NCI-H1436 (cell line): ENCODE results near the gene STK4.

Experiments
- DNase-seq: peaks from one replicate; lab custom pipeline; 2025; lab: John Stamatoyannopoulos, UW

Gene STK4

DNA sequence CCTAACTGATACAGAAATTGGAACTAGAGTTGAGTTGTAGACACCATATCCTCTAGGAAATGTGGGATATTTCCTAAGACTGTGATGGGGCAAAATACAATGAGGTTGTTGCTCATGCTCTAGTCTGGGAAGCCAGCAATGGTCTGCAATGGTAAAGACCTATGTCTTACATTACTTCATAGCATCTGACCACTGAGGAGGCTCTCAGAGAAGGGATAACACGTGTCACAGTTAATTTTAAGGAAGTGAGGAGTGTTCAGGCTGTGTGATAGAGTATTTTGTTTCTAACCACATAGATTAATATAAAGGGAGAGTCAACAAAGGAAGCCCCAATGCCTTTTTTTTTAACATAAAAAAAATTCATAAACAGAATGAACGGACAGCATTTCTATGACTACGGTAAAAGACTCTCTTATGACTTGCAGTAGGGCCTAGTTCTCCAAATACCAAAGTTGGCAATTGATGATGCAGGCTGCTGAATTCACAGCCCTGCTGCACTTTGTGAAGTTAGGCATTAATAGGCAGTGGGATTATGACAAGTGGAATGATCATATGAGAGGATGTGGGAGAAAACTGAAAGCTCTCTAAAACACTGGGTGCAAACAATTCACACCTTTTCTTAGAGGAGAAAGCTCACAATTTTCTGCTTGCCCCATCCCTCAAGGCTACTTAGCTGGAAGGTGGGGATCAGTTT, 120.9 kb downstream of the STK4 start:
- no peak for DNase-seq

DNA sequence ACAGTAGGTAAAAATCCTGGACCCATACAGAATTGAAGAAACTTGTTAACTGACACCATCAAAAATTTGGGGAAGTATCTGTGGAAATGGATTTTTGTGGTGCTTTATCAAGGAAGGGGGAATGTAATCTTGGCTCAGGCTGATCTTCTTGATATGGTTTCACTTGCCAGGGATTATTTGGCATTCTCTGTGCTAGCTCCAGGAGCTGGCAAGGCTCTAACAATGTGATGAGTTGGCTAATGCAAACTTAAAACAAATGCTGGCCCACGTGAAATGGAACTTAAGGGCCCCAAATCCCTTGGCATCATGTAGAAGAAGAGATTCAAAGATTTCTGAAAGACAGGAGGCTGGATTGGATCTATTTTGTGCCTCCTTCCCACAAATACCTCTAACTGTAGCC, 121.5 kb downstream of the STK4 start:
- DNase-seq: no peak

DNA sequence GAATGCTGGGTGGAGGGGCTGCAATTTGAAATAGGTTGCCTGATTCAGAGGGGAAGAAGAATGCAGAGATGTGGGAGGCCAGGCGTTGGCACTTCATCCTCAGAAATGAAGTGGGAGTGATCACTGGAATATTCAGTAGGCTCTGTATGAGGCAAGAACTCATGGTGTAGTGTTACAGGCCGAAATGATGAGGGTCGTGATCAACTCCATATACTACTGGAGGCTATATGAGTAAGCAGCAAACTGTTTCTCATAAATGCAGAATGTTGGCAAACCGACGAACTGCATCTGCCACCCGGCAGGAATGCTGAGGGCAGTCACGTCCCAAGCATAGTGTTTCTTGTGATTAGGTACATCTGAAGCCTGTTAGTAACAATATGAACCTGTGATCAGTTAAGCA, 121.9 kb downstream of the STK4 start:
- DNase-seq: no peak

DNA sequence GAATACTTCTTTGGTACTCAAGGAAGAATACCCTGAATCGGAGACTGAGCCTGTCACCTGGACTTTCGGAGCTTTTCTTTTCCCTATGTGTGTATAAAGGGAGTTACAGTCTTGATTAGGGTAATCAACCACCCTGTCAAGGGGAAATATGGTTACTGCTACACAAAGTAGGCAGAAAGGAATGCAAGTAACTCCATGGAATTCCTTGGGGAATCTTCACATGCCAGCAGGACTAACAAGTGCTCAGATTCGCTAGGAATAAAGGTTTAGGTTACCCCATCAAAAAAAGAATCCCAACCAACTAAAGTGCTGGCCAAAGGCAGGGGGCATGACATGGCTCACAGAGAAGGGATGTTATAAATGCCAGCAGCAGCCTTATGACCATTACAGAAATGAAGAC, 124.2 kb downstream of the STK4 start:
- no peak for DNase-seq

DNA sequence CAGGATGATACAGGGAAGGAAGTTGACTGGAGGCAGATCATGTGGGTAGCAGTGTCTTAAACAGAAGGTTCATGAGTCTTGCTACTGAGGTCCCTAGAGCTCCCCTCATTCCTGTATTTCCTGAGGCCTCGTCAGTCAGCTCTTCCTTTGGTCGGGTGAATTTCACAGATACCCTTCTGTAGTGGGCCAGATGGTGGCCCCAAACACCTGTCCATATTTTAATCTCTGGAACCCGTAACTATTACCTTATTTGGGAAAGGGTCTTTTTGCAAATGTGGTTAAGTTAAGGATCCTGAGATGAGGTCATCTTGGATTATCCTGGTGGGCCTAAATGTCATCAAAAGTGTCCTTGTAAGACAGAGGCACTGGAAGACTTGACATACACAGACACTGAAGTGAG, 125.1 kb downstream of the STK4 start:
- DNase-seq: no peak

DNA sequence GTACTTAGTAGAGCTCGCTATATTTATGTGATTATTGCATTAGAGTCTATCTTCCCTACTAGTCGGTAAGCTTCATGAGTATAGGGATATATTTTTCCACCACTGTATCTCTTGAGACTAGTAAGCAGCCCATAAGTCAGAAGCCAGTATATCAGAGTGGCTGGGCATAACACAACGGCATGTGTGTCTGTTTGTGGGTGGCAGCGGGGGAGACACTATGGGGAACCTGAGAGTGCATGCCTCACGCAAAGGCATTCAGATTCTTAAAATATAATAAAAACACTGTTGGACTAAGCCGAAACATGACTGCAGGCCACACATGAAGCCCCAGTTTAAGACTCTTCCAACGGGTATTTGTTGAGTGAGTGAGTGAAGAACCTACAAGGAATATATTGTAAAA, 126.6 kb downstream of the STK4 start:
- no peak for DNase-seq

DNA sequence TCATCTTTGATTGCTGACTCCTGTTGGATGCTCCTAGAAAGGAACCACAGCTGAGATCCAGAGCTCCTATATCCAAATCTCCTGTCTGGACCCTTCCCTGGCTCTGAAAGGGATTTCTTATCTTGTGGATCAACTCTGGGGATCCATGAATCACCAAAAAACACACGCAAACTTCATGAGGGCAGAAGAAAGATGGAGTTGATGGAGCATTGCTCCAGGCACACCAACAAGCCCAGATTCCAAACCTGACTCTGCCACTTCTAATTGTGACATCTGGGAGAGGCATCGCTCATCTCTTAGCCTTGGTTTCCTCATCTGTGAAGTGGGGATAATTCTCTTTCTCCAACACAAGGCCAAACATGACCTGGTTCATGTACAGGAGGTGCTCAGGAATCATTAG, 127.9 kb downstream of the STK4 start:
- DNase-seq: no peak

DNA sequence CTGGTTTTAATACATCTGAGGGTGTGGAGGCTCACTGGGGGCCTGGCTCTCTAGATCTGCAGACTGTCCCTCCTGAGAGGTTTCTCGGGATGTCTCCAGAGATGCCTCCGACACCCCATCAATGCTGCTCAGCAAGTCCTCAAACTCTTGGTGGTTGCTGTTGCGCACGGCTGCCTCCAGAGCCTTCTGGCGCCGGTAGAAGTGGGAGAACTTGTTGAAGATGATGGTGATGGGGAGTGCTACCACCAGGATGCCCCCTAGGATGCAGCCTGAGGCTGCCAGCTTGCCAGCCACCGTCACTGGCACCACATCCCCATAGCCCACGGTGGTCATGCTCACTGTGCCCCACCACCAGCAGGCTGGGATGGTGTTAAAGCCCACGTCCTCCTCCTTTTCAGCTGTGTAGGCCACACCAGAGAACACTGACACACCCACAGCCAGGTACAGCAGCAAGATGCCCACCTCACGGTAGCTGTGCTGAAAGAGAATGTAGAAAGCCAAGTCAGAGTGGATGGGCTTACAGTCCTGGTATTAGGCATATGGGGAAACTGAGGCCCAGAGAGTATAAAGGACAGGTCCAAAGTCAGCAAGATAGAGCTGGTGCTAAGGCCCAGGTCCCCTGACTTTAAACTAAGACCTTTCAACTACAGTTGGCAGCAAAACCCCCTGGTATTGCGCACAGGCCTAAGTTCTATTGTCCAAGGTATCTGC, 128.7 kb downstream of the STK4 start:
- DNase-seq: no peak

DNA sequence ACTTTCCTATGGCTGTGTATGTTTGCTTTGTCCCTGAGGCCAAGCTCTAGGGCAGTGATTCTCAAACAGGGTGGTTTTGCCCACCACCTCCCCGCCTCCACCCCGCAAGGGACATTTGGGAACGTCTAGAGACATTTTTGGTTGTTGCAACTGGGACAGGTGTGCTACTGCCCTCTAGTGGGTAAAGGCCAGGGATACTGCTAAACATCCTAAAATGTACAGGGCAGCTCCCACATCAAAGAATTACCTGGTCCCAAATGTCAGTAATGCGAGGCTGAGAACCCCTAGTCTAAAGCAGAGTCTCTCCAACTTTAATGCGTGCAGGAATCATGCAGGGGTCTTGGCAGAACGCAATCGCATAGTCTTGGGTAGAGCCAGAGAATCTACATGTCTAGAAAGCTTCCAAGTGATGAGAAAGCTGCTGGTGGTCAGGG, 129.5 kb downstream of the STK4 start:
- DNase-seq: peak; percentile 42

DNA sequence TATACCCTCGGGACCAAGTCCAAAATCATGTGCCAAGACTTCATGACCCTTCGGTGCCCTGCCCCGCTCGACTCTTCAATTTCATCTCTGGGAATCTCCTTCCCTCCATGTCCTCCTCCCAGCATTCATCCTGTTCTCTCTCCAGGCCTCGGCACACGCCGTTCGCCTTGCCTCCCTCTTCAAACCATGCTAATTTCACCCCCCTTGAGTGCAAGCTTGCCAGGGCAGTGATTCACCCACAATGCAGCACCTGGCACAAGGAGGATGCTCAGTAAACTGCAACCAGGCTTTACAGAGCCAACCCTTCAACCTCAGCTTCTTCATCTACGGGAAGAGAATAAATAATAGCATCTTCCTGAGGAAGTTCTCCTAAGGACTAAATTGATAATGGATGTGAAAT, 130.5 kb downstream of the STK4 start:
- DNase-seq: no peak

DNA sequence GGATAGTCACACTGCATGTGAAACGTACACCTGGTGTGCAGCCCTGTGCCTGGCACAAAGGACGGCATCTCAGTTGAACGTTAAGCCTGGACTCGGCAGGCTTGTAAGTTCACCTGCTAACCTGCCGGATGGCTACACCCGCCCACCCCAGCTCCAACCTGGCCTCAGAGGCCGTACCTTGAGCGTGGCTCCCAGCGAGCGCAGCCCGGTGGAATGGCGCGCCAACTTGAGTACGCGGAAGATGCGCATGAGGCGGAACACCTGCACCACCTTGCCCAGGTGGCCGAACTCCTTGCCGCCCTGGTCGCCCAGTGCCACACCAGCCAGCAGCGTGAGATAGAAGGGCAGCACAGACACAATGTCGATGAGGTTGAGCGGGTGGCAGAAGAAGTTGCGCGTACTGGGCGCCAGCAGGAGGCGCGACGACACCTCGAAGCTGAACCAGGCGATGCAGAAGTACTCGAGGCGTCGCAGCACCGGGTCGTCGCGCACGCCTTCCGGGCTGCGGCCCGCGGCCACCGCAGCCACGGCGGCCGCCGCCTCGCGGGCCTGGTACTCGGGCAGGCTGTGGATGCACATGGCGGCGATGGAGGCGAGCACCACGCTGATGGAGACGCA, 131.3 kb downstream of the STK4 start:
- no peak for DNase-seq

DNA sequence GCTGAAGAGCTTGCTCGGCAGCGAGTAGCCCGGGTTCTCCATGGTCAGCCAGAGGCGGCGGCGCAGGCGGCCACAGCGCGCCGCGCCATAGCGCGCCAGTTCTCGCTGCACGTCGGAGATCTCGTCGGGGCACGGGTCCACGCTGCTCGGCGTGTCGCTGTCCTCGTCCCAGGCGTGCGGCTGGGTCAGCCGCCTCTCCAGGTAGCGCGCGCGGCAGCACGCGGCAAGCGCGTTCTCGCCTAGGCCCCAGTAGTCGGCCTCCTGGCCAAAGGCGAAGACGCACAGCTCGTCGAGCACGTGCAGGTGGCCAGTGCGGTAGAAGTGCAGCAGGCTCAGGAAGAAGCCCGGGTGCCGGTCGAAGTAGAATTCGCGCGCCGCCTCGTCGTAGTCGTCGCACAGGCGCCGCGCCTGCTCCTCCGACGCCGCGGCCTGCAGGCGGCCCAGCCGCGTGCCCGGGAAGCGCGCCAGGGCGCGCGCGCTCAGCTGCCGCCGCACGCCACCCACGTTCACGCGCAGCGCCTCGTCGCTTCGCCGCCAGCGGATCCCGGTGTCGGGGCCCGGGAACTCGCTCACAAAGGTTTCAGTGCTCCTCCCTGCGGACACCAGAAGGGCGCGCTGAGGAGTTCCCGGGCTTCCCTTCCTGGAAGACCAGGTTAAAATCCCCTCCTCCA, 131.9 kb downstream of the STK4 start:
- DNase-seq: no peak

DNA sequence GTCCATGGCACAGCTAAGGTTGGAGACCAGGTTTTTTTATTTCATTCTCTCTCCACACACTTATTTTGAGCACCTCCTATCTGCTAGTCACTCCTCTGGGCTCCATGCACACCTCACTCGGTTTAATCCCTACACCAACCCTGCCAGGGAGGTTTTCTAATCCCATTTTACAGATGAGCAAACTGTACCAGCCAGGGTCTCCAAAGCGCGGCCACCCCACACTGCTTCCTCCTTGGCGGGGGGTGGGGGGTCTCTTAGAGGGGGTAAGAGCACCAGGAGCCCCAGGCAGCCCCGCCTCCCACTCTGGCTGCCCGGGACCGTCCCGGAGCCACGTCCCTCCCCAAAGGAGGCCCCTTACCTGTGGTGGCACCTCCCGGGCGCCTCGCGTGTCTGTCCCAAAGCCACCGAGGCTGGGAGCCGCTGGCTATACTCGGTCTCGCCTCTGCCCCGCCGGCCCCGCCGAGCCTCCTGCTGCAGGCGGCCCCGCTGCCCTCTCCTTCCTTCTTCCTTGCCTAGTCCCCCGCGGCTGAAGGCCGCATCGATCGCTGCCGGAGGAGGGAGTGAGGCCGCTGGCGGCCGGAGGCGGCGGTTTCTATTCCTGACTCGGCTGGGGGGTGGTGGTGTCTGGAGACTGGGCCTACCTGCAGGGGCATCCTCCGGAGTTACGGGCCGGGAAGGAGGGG, 134.4 kb downstream of the STK4 start, which contains the start of gene KCNS1:
TSS of gene KCNS1 (minus strand) at position 565 of the 683 bp plus-strand sequence. CDS start 1,891 bp downstream, outside the sequence.
- DNase-seq: no peak

DNA sequence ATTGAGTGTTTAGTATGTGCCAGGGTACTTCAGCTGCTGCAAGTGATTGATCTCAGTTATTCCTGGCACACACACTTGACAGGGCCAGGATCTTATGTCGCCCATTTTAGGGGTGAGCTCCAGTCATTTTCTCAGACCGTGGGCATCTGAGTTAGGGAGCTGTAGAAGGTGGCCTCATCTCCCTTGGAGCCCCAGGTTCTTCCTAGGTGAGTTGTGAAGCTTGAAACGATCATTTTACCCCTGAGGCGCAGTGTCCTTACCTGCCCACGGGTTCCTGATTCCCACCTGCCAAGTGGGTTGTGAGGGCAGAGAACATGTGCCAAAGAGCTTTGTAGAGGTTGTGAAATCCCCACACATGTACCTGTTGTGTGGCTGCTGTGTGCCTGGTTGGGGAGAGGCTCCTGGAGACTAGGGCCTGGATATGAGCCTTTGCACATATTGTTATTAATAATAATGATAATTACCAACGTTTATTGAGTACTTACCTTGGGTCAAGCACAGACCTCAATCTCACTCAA, 135.1 kb downstream of the STK4 start:
- no peak for DNase-seq

DNA sequence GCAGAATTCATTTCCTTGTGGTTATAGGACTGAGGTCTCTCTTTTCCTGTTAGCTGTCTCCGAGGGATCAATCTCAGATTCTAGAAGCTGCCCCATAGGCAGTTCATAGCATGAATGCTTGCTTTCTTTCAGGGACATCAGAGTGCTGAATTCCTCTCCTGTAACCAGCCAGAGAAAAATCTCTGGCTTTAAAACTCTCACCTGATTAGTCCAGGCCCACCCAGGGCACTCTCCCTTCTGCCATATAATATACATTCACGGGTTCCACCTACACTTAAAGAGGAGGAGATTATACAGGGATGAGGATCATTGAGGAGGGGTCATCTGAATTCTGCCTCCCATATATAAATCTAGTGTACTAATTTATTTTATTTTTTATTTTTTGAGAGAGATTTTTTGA, 136.8 kb downstream of the STK4 start:
- DNase-seq: no peak

DNA sequence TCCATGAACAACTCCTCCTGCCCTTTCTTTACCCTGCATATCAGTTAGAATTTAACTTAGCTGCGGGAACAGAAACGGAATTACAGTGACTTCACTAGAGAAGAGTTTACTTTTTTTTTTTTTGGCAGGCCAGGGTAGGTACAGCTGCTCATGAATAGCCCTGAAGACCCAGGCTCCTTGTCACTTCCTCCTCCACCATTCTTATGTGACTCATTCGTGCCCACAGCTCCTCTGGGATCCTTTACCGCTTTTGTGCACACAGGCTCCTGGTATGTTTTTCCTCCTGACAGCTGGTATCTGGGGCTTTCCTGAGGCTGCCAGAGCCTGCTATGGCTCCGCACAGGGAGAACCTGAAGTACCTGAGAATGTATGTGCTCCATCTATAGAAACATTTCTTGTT, 138.5 kb downstream of the STK4 start:
- DNase-seq: no peak

DNA sequence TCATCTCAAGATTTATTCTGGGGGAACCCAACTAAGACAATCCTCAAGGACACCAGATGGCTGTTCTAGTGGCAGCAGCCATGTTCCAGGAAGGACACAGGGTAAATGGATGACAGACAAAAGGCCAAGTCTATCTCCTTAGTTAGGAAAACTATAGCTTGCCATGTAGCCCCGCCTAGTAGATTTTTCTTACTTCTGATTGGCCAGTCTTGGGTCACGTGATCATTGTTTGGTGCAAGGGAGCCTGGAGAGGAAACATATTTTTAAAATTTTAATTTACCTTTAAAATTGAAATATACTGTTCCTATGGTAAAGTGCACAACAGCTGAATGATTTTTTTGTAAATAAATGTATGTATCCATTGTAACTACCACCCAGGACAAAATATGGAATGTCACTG, 139.0 kb downstream of the STK4 start:
- no peak for DNase-seq

DNA sequence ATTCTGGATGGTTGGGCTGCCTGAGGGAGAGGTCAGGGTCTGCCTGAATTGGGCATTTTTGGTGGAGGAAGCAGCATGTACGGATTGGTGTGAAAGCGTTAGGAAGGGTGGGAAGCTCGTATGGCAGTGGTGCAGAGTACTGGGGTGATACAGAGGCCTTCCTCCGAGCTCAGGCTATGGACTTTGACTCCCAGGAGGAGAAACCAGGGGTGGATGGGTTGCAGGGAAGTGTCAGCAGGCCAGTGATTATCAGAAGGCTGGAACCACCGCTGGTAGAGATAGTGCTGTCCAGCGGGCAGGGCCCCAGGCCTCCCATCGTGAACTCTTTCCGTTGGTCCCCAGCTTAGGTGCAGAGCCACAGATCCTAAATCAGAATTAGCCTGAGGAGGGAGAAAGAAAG, 143.3 kb downstream of the STK4 start:
- DNase-seq: no peak

DNA sequence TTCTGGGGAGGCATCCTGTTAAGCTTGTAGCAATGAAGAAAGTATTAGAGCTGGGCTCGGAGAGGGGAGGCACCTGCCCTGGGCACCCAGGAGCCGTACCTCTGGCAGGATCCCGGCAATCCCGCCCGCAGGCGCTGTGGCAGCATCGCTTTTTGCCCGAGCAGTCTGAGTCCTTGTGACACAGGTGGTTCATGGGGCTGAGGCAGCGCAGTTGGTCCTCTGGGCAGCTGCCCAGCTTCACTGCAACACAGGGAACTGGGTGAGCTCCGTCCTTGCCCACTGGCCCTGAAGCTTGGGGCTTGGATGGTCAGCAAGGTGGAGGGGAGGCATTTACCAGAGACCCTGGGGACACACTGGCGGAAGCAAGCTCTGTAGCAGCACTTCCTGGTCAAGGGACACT, 144.0 kb downstream of the STK4 start:
- DNase-seq: no peak

DNA sequence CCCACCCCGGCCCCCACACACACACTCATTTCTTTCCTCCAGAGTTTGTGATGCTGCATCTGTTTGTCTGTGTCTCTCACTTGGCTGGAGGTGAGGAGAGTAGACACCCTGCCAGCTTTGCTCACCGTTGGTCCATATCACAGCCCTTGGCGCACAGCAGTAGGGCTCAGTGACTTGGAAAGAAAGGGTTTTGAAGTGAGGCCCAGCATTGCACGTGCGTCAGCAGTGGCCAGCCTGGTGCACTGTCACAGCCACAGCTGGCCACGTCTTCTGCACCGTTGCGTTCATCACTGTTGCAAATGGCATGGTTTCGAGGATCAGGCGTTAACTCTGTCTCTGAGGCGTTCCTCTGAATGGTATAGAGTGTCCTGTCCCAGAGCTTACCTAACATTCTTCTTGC, 145.0 kb downstream of the STK4 start:
- no peak for DNase-seq

DNA sequence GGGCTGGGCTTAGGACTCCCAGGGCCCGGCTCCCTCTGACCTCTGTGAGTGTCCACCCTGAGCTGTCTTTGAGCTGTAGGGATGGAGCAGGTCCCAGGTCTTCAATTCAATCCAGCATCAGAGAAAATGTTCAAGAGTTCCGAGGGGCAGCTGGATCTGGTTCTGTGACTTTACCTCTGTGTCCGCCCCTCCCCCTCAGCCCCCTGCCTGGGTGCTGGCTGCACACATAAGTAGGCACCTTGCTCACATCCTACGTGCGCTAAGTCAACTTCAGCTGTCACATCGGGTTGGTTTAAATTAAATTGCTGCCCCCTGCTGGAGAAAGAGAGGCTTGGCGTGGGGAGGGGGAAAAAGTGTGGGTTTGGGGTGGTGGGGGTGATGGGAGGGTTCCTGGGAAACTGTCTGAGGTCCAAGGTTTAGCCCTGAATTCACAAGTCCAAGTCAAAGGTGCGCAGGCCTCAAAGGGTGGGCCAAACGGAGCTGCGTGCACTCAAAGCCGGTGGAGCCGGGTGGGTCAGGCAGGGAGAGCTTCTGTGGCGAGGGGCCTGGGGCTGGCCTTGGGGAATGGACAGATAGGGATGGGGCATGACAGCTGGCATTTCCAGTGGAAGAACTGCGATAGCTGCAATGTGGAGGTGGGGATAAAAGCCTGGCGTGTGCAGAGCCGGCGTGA, 145.6 kb downstream of the STK4 start:
- DNase-seq: no peak
